Nephron progenitor cell (in vitro differentiated cells): ENCODE measurements around the gene BMPER.

Experiments
- DNase-seq: peaks from one replicate; pipeline ENCODE4 v3.0.0; 2021
- H3K27ac Mint-ChIP-seq: 2 replicates; pipeline ENCODE4 v1.8.0; 2021; ENCODE audit warnings: mild to moderate bottlenecking, moderate library complexity, mixed read lengths
- H3K27me3 Mint-ChIP-seq: 2 replicates; pipeline ENCODE4 v1.8.0; 2021; ENCODE audit warnings: mild to moderate bottlenecking, low read depth, mixed read lengths; ENCODE audit not compliant: poor library complexity
- H3K36me3 Mint-ChIP-seq: 2 replicates; pipeline ENCODE4 v1.8.0; 2021; ENCODE audit warnings: low read depth, mixed read lengths
- H3K4me1 Mint-ChIP-seq: 2 replicates; pipeline ENCODE4 v1.8.0; 2021; ENCODE audit warnings: mixed read lengths
- H3K4me3 Mint-ChIP-seq: 2 replicates; pipeline ENCODE4 v1.8.0; 2021; ENCODE audit warnings: mild to moderate bottlenecking, moderate library complexity, mixed read lengths
- H3K9me3 Mint-ChIP-seq: 2 replicates; pipeline ENCODE4 v1.8.0; 2021; ENCODE audit warnings: mild to moderate bottlenecking, moderate library complexity, mixed read lengths
- TF ChIP-seq, protein P1 (sequence below): fragments of 200-600 bp; sonication (generic); IDR thresholded peaks from 2 replicates; pipeline ENCODE4 v1.5.0; 2021; ENCODE audit warnings: antibody characterized with exemption

BMPER gene

DNA sequence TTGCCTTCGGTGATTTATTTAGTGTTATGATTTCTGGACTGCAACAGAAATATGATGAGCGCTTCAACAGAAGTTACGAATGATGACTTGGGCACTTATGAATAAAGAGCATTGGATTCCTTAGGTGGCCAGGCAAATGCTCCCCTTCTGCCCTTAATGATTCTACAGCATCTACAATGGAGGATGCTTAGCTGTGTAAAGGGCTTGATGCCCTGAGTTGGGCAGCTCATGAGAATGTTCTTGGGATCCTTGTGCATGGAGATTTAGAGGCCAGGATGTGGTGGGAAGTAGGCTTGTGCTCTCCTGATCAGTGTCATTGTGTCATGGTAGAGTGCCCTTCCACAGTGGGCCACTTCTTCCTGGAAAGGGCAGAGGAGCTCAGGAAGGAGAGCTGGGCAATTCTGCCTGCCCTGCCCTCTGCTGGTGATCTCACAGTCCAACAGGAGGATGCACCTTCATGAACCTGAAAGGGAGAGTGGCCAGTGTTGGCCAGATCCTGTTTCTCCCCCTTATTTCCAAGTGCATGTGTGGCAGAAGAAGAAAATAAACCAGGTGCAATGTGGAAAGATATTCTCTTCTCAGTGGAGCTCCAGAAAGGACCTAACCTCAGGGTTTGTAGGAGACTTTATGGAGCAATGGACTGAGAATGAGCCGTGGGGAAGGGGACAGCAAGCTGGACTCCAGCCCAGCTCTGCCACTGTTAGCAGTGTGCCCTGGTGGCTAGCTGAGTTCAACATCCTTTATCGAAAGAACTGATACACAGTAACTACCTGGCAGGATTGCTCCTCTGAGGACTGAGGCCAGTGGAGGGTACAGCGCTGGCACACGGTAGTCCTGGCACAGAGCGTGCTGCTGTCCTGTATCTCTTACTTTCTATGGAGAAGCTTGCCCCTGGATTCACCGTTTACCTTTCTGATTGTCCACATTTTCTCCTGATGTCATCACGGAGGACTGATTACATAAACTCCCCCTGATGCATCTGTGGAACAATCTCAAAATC, 182.9 kb downstream of the BMPER start:
- TF ChIP-seq, protein P1, sequence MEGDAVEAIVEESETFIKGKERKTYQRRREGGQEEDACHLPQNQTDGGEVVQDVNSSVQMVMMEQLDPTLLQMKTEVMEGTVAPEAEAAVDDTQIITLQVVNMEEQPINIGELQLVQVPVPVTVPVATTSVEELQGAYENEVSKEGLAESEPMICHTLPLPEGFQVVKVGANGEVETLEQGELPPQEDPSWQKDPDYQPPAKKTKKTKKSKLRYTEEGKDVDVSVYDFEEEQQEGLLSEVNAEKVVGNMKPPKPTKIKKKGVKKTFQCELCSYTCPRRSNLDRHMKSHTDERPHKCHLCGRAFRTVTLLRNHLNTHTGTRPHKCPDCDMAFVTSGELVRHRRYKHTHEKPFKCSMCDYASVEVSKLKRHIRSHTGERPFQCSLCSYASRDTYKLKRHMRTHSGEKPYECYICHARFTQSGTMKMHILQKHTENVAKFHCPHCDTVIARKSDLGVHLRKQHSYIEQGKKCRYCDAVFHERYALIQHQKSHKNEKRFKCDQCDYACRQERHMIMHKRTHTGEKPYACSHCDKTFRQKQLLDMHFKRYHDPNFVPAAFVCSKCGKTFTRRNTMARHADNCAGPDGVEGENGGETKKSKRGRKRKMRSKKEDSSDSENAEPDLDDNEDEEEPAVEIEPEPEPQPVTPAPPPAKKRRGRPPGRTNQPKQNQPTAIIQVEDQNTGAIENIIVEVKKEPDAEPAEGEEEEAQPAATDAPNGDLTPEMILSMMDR: peak; percentile 63
- Mint-ChIP-seq H3K27ac (no peak overlapping the region), H3K4me1 (no peaks in the 10 kb centered on the region), H3K9me3 (peaks cover 11% of the 10 kb centered on the region), H3K4me3 (no peak overlapping the region), H3K27me3 (peaks cover 7% of the 10 kb centered on the region), H3K36me3 (peaks cover 13% of the 10 kb centered on the region)
- peak; percentile 61 for DNase-seq

DNA sequence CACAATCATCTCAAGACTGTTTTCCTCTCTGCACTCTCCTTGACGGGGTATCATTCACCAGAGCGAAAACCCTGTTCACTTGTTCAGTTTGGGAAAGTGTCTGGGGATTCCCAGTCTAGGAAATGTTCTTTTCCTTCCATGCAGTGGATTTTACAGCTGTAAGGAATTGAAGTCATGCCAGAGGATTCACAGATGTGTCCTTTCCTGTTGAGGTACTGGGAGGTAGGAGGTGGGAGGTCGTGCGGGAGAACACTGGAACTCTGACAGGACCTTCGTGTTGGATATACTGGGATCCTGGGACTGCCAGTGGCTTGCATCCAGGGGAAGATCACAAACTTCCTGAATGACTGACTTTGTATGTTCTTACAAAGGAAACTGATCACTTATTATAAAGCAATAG, 185.5 kb downstream of the BMPER start:
- H3K27ac Mint-ChIP-seq: no peak overlapping the region
- TF ChIP-seq, protein P1: no peak
- peaks cover 9% of the 10 kb centered on the region for H3K36me3 Mint-ChIP-seq
- H3K27me3 Mint-ChIP-seq: peaks cover 7% of the 10 kb centered on the region
- no peak overlapping the region for H3K4me3 Mint-ChIP-seq
- DNase-seq: no peak
- H3K9me3 Mint-ChIP-seq: peaks cover 12% of the 10 kb centered on the region
- H3K4me1 Mint-ChIP-seq: peaks cover 3% of the 10 kb centered on the region

DNA sequence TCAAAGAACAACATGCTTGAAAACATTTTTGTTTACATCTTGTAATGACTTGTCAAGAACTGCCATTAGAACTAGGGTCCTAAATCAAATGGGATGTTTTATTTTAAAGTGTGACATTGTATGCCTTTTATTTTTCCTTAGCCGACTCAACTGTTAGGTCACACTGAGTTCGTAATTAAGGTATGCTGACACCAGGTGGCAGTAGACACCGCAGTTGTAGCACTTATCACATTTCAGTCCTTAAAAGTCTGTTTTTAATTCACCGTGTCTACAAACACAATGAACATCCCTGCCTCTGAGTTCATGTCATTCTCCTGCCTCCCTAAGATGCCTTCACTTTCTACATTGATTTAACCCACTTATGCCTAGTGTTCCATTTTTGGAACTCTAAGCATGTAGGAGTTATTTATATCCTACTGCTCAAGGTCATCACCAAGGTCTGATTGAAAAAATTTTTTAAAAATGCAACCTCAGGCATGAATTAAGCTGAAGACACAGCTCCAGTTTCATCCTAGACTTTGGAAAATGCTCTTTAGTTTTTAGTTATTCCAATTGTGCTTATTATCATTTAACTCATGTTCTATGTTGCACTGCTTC, 186.1 kb downstream of the BMPER start:
- Mint-ChIP-seq H3K4me3 (no peak overlapping the region), H3K27me3 (peaks cover 7% of the 10 kb centered on the region), H3K36me3 (peaks cover 8% of the 10 kb centered on the region), H3K9me3 (peaks cover 12% of the 10 kb centered on the region), H3K27ac (no peak overlapping the region), H3K4me1 (peaks cover 9% of the 10 kb centered on the region)
- TF ChIP-seq, protein P1: peak; percentile 55
- DNase-seq: peak; percentile 28

DNA sequence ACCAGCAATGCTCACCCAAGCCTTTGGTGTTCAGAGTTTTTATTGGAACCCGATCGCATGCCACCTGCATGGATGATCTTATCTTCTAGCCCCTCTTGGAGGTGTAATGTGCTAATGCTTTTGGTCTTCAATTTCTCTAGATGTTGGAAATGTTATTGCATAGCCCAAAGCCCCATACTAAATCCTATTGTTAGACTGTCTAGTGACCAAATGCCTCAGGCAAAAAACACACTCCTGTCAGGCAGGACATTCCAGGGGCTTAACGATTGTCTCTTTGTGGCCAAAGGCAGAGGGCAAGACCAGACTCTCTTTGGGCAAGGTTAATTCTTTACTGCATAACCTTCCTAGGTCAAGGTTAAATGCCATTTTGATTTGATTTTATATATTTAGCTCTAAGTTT, 187.9 kb downstream of the BMPER start:
- TF ChIP-seq, protein P1: no peak
- DNase-seq: no peak
- Mint-ChIP-seq H3K27ac (no peak overlapping the region), H3K27me3 (peaks cover 10% of the 10 kb centered on the region), H3K4me1 (peaks cover 17% of the 10 kb centered on the region), H3K4me3 (no peak overlapping the region), H3K9me3 (peaks cover 12% of the 10 kb centered on the region), H3K36me3 (peaks cover 8% of the 10 kb centered on the region)

DNA sequence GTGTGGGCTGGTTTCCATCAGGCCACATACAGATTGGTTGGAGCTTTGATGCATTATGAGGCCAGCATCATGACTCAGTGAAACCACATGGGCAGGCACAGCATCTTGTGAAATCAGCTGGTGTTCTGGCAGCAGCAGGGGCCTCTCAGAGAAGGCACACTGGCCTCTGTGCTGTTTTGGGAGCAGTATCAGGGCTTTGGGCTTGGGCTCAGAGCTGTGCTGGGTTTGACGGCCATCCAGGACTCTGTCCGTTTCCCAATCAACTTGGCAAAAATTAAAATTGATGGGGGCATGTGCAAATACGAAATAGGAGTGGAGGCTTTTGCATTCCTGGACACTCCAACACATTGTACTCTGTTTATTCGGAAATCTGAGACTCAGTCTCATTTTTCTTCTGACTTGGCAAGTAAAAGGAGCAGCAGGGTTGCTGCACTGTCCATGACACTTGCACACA, 190.9 kb downstream of the BMPER start:
- Mint-ChIP-seq H3K36me3 (peaks cover 8% of the 10 kb centered on the region), H3K4me1 (peaks cover 17% of the 10 kb centered on the region), H3K27me3 (peaks cover 12% of the 10 kb centered on the region), H3K4me3 (no peak overlapping the region), H3K27ac (no peak overlapping the region), H3K9me3 (peaks cover 12% of the 10 kb centered on the region)
- TF ChIP-seq, protein P1: no peak
- peak; percentile 3 for DNase-seq
